NB4 (cell line): ENCODE results near the gene DLG2.

Experiments used
- DNase-seq: peaks from one replicate; pipeline ENCODE4 v3.0.0; 2010; ENCODE audit warnings: low read depth
- H3K4me3 ChIP-seq: one replicate; pipeline ENCODE4 v1.5.1; 2011; ENCODE audit warnings: mild to moderate bottlenecking, low read depth, low read length, moderate library complexity
- CTCF ChIP-seq: IDR thresholded peaks from one replicate; pipeline ENCODE4 v1.5.1; 2012; ENCODE audit warnings: low read depth, low read length
- MYC ChIP-seq: IDR thresholded peaks from 2 replicates; pipeline ENCODE4 v1.6.1; 2011; ENCODE audit warnings: low read depth, low read length
- POLR2A ChIP-seq: IDR thresholded peaks from 2 replicates; pipeline ENCODE4 v1.6.1; 2011; ENCODE audit warnings: mild to moderate bottlenecking; ENCODE audit not compliant: insufficient read length; ENCODE audit errors: extremely low read depth
- TF ChIP-seq, protein P1 (sequence below): IDR thresholded peaks from 2 replicates; pipeline ENCODE4 v1.6.1; 2011; ENCODE audit warnings: low read depth, low read length

DLG2 gene

GRCh38 chr11:84264066-84264465, 1363.1 kb downstream of the DLG2 start:
- TF ChIP-seq, protein P1, sequence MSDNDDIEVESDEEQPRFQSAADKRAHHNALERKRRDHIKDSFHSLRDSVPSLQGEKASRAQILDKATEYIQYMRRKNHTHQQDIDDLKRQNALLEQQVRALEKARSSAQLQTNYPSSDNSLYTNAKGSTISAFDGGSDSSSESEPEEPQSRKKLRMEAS = no peak
- TF ChIP-seq CTCF = no peak
- no peak for TF ChIP-seq MYC
- TF ChIP-seq POLR2A = no peak
- DNase-seq = no peak

DNA sequence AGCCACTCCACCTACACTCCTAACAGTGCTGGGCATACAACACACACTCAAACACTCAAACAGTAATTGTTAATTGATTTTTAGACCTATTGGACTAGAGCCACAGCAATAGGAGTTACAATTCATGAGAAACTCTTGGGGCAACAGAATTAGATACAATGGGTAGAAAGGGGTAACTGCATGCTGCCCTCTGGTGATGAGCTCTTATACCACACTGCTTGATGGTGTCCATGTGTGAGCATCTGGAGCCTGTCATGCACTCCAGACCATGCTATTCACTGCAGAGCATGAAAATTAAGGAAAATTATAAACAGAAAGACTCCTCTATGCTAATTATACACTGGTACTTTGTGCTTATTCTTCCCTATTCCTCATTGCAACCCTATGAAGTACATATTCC, 1365.4 kb downstream of the DLG2 start:
- TF ChIP-seq, protein P1 = no peak
- TF ChIP-seq POLR2A (no peak), CTCF (peak; percentile 50), MYC (no peak)
- no peak overlapping the region for H3K4me3 ChIP-seq
- peak; percentile 37 for DNase-seq

More at GRCh38 chr11:84264066-84264465, 1363.1 kb downstream of the DLG2 start:
- H3K4me3 ChIP-seq = no peak overlapping the region

DNA sequence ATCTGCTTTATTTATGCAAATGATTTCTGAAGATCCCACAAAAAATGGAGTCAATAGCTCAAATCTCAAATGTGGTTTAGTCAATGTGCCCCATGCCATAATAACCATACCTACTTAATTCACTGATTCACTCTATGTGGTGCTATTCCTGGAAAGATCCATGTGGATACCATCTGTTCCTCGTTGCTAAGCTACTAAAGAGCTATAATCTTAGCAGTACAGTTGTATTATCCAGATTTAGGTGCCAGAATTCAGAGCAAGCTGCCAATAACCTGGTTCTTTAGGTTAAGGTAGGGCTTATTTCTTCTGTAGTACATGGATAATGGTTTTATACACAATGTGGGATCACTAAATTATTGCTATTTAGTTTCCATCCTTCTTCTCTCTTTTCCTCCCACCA, 1366.3 kb downstream of the DLG2 start:
- H3K4me3 ChIP-seq = no peak overlapping the region
- no peak for DNase-seq
- TF ChIP-seq CTCF (no peak), MYC (no peak), POLR2A (no peak)
- TF ChIP-seq, protein P1 = no peak

GRCh38 chr11:84256618-84257017, 1370.5 kb downstream of the DLG2 start:
- TF ChIP-seq CTCF = no peak
- TF ChIP-seq, protein P1 = no peak
- TF ChIP-seq MYC = no peak
- no peak for TF ChIP-seq POLR2A
- H3K4me3 ChIP-seq = no peak overlapping the region

GRCh38 chr11:84255483-84255882, 1371.7 kb downstream of the DLG2 start:
- no peak overlapping the region for H3K4me3 ChIP-seq
- no peak for DNase-seq
- no peak for TF ChIP-seq CTCF
- TF ChIP-seq, protein P1 = no peak
- no peak for TF ChIP-seq POLR2A
- TF ChIP-seq MYC = no peak

More at GRCh38 chr11:84256618-84257017, 1370.5 kb downstream of the DLG2 start:
- DNase-seq = no peak
